GOT3 (cell line): ENCODE data around the gene THADA.
"Not testable (repeated sequence)": the region's sequence is repeated elsewhere in the genome, so short reads cannot be mapped to it uniquely, and the experiment has no call there.

Source experiments
- DNase-seq: peaks from one replicate; lab custom pipeline; 2025; ENCODE audit warnings: mixed read lengths; lab: John Stamatoyannopoulos, UW

THADA gene

DNA sequence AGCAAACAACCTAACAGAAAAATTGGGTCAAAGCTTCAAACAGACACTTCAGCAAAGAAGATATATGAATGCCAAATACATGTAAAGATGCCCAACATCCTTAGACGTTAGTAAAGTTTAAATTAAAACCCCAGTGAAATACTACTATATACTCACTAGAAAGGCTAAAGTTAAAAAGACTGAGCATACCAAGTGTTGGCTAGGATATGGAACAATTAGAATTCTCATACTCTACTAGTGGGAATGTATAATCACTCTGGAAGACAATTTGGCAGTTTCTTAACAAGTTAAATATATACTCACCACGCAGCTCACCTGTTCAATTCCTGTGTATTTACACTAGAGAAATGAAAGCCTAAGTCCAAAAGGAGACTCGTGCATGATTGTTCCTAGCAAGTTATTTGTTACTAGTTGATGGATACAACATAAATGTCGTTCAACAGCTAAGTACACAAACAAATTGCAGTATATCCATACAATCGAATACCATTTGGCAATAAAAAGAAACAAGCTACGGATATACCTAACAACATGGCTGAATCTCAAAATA, 185.7 kb downstream of the THADA start:
- no peak for DNase-seq

DNA sequence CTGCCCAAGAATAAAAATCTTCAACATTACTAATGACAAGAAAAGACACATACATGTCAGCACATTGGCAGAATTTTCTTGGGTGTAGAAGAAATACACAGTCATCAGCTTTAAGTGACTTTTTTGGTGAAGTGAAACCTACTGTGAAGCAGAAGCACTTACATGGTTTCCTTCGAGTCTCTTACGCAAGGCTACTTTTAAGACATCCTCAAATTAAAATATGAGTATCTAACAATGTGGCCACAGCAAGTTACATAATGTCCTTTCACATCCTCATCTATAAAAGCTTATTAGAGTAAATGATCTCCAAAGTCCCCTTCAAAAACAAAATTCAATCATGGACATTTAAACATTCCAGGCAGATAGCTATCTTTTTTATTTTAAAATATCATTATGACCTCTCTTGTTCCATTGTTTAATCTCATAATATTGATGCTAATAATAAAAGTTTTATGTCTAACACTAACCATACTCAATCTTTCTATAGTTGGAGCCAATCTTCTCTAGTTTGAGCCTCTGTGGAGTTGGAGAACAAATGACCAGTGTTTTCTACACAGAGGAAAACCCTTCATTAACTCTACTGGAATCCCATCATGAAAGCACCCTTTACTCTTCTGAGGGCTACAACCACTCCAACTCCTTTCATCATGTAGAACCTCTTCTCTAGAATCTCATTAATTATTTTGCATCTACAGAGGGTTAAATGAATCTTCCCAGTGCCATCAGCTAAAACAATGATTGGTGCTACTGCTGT, 187.3 kb downstream of the THADA start:
- DNase-seq: no peak

DNA sequence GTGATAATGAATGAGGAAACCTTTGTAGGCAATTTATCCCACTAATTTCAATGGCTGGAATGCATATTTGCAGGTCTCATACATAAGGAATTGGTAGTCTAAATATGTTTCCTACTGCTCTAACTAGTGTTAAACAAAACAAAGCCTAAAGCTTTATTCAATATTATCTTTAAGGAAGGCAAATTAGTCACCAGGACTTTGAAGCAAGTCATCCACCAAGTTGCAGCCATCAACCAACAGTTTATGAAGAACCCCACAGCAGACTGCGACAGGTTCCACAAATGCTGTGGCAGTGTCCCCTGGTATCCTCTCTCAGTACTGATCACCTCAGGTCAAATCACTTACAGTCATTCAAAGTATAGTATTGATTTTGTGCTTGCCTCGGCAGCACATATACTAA, 187.9 kb downstream of the THADA start:
- no peak for DNase-seq

- no peak for DNase-seq
Measured at GRCh38 chr2:43406651-43407279, 189.1 kb downstream of the THADA start.

DNA sequence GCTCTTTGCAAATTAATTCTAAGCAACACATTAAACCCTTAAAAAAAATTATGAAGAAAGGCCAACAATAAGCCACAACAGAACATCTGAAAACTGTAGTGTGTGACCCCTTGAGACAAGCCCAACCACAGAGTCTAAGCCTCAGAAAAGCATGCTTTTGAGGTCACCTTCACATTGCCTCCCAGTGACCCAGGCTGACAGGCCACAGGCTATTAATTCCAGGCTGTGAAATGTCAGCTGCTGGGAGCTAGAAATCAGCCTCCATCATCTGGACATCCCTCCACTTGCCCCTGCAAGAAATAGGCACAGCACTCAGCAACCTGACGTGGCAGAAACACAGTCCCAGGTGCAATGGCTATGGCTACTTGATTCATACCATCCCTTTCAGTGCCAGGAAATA, 190.0 kb downstream of the THADA start:
- no peak for DNase-seq

DNA sequence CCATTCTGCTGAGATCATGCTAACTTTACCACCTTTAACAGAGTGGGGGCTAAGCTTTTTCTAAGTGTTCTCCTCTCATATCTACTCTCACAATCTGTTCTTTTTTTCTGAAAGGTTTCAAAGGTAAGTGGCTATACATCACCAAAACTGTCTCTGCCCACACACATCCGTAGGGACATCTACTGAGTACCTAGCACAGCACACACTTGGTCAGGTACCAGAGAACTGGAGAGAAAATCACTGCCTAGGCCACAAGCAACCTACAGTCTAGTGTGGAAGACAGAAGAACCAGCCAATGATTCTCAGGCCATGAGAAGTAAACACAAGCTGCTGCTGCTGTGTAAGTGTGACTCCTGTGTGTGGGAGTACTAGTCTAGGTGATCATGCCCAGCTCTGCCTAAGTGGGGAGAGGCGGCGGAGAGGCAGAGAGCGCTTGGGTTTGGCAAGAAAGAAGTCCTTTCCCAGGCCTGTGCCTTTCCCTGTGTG, 193.3 kb downstream of the THADA start:
- no peak for DNase-seq

DNA sequence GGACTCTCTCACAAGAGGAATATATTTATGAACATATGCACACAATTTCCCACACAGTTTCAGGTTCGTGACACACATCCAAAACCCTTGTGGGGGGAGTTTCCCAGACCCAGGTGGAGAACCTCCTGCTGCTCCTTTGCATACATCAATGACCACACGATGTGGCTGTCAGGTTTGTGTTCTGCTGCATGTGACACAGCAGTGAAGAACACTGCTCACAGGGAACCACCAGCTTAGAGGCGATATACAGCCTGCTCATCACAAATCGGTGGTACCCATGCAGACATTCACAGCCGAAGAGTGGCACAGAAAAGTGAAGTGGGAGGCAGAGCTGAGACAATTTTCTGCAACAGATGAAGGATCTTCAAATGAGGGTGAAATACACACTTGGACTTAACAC, 193.8 kb downstream of the THADA start:
- DNase-seq: no peak

- DNase-seq: no peak
Measured at GRCh38 chr2:43400508-43400907, 195.3 kb downstream of the THADA start.

DNA sequence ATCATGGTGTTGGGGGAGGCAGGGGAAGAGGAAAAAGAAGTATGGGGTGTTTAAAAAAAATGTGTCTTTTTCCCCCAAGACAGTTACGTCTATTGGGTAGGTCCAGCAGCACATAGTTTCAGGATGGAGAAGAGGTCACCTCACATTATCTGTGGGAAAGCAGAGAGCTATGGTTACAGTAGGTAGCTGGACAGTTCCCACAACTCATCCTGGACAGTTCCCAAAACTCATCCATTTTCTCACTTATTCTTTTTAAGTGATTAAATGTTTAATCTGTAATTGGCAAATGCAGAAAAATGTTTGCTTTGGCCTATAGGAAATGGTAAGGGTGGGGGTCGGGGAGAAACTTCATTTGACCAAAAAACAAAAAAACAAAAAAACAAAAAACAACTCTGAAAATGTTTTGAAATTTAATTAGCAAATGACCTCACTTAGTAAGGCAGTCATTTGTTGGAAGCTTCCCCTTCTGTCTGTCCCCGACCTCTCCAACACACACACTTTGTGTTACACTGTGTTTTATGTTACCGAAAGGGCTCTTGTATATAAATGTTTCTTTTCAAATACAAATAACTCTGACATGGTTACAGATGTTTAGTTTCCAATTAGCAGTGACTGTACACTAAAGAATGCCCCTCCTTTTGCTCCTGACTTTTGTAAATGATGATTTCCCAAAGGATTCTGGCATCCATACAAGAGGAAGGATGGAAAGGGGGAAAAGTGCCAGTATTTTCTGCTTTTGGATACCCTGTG, 196.1 kb downstream of the THADA start:
- no peak for DNase-seq

DNA sequence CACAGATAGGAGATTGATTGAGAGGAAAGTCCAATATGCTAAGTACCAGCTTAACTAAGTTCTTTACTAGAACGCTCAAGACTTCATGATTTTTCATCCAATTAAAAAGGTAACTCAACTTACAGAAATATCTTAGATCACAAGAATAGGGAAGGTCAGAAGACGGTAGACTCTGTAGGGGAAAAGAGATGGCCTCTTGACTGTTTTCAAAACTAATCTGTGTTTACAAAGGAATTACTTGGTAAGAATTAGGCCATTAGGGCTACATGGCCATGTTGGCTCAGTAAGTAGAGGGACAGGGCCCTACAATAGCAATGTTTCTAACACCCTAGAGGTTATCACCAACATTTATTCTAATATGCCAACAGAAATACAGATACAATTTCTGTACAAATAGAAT, 196.7 kb downstream of the THADA start:
- no peak for DNase-seq

DNA sequence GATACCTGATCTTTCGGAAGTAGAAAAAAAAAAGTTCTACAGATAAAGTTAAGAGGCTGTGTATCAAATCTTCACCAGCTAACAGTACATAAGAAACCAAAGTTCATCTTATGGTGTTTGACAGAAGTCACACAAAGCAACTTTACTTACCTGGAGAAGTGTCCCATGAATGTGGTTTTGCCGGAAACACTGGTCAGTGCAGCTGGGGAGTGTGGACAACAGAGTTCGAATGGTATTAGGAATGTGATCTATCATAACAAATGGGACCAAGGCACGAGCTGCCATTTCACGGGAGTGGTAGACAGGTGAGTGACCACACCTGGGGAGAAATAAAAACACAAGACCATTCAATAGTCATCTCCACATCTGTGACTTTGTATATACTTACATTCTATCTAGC, 198.0 kb downstream of the THADA start:
- DNase-seq: no peak

DNA sequence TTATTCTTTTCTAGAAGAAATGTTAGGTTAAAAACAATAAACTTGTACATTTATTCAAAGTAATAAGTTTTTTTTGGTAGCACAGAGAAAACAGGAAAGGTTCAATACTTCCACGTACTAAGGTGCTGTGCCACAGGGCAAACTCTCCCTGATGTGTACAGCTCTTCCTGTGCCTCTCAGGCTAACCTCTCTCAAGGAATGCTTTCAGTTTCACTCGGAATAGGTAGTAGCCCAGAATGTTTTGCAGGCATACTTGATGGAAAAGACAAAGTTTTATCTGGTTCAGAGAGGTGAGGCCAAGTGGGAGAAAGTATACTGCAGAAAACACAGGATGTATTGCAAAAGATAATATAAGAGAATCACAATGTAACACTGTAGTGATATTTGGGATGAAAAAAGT, 198.4 kb downstream of the THADA start:
- DNase-seq: no peak

- DNase-seq: not testable (repeated sequence)
Measured at GRCh38 chr2:43396344-43396743, 199.5 kb downstream of the THADA start.

DNA sequence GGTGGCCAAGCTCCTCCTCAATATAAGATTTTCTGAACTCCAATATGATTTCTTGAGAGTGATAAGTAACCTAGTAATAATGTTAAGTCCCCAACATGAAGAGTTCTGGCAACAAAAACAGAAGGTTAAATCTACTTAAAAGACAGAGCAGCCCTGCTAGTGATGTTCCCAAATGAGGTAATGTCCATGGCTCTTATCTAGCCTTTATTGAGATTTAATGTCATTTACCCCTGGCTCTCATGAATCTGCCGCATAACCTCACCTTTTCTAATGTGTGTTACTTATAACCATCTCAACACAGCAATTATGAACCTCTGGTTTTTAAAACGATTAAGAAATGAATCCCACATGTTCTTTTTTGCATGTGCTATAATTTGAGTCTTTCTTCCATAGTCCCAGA, 201.9 kb downstream of the THADA start:
- DNase-seq: no peak

GRCh38 chr2:43391878-43392215, 204.0 kb downstream of the THADA start:
- no peak for DNase-seq

DNA sequence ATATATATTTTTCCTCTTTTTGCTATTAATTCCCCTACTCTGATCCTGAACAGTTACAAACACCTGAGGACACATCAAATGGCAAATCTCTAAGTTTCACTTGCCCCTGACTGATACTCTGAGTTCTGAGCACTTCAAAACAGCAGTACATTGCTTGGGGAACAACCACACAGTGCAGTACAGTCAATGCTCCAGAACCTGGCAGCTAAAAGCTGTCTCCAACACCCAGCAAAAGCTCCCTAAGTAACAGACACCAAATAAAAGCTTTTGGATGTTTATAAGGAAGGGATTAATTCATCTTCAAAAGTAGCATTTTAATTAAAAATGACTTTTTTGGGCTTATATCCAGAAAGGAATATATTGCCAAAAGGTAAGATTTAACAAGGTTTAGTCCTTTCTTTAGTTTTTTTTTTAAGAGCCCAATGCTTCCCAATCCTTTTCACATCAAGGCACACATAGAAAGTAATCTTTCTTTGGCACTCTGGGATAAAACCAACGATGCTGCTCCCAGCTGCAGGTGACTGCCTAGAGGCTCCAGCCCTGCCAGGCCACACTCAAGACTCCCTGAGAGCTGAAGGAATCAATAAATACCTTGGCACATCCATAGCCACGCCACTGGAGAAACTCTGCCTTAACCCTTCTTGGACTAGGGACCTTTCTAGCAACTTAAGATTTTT, 204.5 kb downstream of the THADA start:
- no peak for DNase-seq

GRCh38 chr2:43389581-43390466, 206.0 kb downstream of the THADA start:
- no peak for DNase-seq

DNA sequence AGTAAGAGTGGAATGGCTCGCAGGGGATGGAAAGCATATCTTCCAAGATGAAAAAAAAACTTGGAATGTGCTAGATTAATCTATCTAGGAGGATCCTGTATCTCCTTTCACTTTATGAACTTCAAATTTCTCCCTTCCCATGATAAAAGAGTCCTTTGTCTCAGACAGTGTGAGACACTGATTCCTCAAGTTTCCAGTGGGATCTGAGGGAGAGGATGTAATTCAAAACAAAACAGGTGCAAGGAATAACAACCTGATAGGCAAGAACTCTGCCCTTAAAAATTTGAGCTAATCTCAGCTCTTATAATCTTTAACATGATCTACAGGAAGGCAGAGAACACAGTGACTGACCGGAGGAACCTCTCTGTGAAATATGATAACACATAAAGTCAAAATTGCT, 207.5 kb downstream of the THADA start:
- DNase-seq: no peak

DNA sequence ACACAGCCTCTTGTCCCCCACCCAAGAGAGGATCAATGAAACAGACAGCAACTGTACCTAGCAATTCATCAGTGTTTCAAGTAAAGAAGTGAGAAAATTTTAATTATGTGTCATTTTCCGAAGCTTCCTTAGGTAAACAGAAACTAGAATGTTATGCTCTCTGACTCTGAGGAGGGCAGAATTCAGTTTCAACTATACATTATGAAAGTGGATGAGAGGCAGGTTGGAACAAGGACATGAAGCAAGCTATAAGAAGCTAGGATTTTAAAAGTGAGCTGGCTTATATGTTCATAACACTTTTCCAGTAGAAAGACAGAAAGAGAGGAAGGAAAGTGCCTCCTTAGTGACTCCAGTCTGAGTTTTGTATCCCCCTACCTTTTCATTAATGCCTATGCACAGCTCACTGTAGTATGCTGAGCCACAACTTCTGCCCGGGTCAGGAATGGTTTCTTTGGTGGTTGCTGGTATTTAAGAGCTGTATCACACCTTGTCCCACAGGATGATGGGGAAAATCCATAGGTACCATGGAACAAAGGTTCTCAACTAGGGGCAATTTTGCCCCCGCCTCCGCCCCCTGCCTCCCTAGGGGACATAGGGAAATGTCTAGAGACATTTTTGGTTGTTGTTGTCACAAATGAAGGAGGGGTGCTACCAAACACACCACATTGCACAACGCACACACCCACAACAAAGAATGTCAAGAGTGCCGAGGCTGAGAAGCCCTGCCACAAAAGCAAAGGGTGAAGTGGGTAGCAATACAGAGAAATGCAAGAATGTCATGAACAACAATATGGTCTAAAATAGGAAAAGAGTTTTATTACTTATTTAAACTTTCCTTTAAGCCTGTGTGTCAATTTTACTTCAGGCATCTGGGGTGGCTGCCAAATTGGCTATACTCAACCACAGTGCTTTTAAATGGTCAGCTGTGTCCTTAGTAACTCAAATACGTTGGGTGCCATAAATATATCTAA, 208.5 kb downstream of the THADA start:
- no peak for DNase-seq

DNA sequence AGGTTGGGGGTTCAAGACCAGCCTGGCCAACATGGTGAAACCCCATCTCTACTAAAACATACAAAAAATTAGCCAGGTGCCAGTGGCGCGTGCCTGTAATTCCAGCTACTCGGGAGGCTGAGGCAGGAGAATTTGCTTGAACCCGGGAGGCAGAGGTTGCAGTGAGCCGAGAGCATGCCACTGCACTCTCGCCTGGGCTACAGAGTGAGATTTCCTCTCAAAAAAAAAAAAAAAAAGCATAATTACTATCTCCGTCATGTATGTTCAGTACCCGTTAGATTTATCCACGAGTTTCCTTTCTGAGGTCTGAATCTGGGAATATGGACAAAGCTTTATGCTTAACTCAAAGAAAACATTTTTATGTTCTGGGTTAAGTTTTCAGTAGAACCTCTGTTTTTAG, 209.2 kb downstream of the THADA start:
- not testable (repeated sequence) for DNase-seq
